HG03280 (cell line): ENCODE data around the gene SRGAP2C.
"Not testable (repeated sequence)": the region's sequence is repeated elsewhere in the genome, so short reads cannot be mapped to it uniquely, and the experiment has no call there.

Experiments used
- ATAC-seq: cut with Tn5 transposase; IDR thresholded peaks from one replicate; pipeline ENCODE4 v1.9.1; 2021; ENCODE audit warnings: mild to moderate bottlenecking, moderate library complexity; ENCODE audit not compliant: unreplicated experiment

SRGAP2C gene

GRCh38 chr1:121413821-121414220, 229.0 kb downstream of the SRGAP2C start:
- ATAC-seq = no peak

- ATAC-seq = no peak
Observed at GRCh38 chr1:121414905-121415304, 230.1 kb downstream of the SRGAP2C start.

GRCh38 chr1:121417325-121417923, 232.6 kb downstream of the SRGAP2C start:
- no peak for ATAC-seq

- ATAC-seq = no peak
Observed at GRCh38 chr1:121418369-121419049, 233.7 kb downstream of the SRGAP2C start.

- ATAC-seq = not testable (repeated sequence)
Observed at GRCh38 chr1:121419050-121419615, 234.4 kb downstream of the SRGAP2C start.

- ATAC-seq = not testable (repeated sequence)
Observed at GRCh38 chr1:121421490-121421889, 236.7 kb downstream of the SRGAP2C start.

- not testable (repeated sequence) for ATAC-seq
Observed at GRCh38 chr1:121423956-121424355, 239.2 kb downstream of the SRGAP2C start.

GRCh38 chr1:121433517-121433916, 248.7 kb downstream of the SRGAP2C start:
- ATAC-seq = not testable (repeated sequence)

GRCh38 chr1:121438862-121439261, 254.1 kb downstream of the SRGAP2C start:
- ATAC-seq = not testable (repeated sequence)

GRCh38 chr1:121440993-121441392, 256.2 kb downstream of the SRGAP2C start:
- ATAC-seq = no peak
